HUES48 (cell line): Measurements from ENCODE around the gene IGFALS.

Experiments
- H3K27ac ChIP-seq: one replicate; pipeline ENCODE4 v1.7.0; 2013; ENCODE audit warnings: low read depth, low read length, inconsistent platforms
- H3K27me3 ChIP-seq: 2 replicates; pipeline ENCODE4 v1.6.1; 2013; ENCODE audit warnings: mild to moderate bottlenecking, low read length; ENCODE audit not compliant: control insufficient read depth, insufficient read depth
- H3K36me3 ChIP-seq: 2 replicates; pipeline ENCODE4 v1.6.1; 2013; ENCODE audit warnings: low read length; ENCODE audit not compliant: control insufficient read depth, insufficient read depth
- H3K4me1 ChIP-seq: 2 replicates; pipeline ENCODE4 v1.6.1; 2013; ENCODE audit warnings: mild to moderate bottlenecking, low read length; ENCODE audit not compliant: control insufficient read depth, insufficient read depth
- H3K4me3 ChIP-seq: 2 replicates; pipeline ENCODE4 v1.5.1; 2013; ENCODE audit warnings: mild to moderate bottlenecking, low read depth, low read length
- H3K9ac ChIP-seq: 2 replicates; pipeline ENCODE4 v1.6.1; 2013; ENCODE audit warnings: mild to moderate bottlenecking, low read depth, low read length, moderate library complexity
- H3K9me3 ChIP-seq: 2 replicates; pipeline ENCODE4 v1.6.1; 2013; ENCODE audit warnings: low read length; ENCODE audit not compliant: control insufficient read depth, insufficient read depth

The IGFALS gene

GRCh38 chr16:1788095-1788707 is 5.3 kb downstream of the IGFALS start:
- Histone ChIP-seq H3K9ac (no peak overlapping the region), H3K4me1 (no peaks in the 10 kb centered on the region), H3K9me3 (no peaks in the 10 kb centered on the region), H3K27me3 (no peaks in the 10 kb centered on the region), H3K36me3 (peaks cover 18% of the 10 kb centered on the region), H3K4me3 (no peak overlapping the region), H3K27ac (no peak overlapping the region)

- Histone ChIP-seq H3K4me1 (no peaks in the 10 kb centered on the region), H3K9me3 (no peaks in the 10 kb centered on the region), H3K36me3 (peaks cover 18% of the 10 kb centered on the region), H3K9ac (no peak overlapping the region), H3K27ac (no peak overlapping the region), H3K4me3 (no peak overlapping the region), H3K27me3 (no peaks in the 10 kb centered on the region)
These were observed 6.0 kb downstream of the IGFALS start for GRCh38 chr16:1787322-1788094.

- H3K27ac ChIP-seq: no peak overlapping the region
- H3K4me1 ChIP-seq: no peaks in the 10 kb centered on the region
- no peaks in the 10 kb centered on the region for H3K27me3 ChIP-seq
- no peak overlapping the region for H3K4me3 ChIP-seq
- H3K9me3 ChIP-seq: no peaks in the 10 kb centered on the region
- H3K9ac ChIP-seq: no peak overlapping the region
- peaks cover 18% of the 10 kb centered on the region for H3K36me3 ChIP-seq
These were observed 6.5 kb downstream of the IGFALS start for GRCh38 chr16:1787056-1787321.

- Histone ChIP-seq H3K9me3 (no peaks in the 10 kb centered on the region), H3K36me3 (peaks cover 18% of the 10 kb centered on the region), H3K27ac (no peak overlapping the region), H3K9ac (no peak overlapping the region), H3K27me3 (no peaks in the 10 kb centered on the region), H3K4me1 (peaks cover 2% of the 10 kb centered on the region; the same call in 1 of the 2 replicates), H3K4me3 (no peak overlapping the region)
These were observed 7.1 kb downstream of the IGFALS start for GRCh38 chr16:1786242-1787055.

GRCh38 chr16:1785846-1786170 is 7.7 kb downstream of the IGFALS start:
- H3K4me3 ChIP-seq: no peak overlapping the region
- no peaks in the 10 kb centered on the region for H3K9me3 ChIP-seq
- H3K9ac ChIP-seq: no peak overlapping the region
- H3K4me1 ChIP-seq: peaks cover 4% of the 10 kb centered on the region; the same call in 1 of the 2 replicates
- H3K27ac ChIP-seq: no peak overlapping the region
- H3K36me3 ChIP-seq: peaks cover 21% of the 10 kb centered on the region
- H3K27me3 ChIP-seq: no peaks in the 10 kb centered on the region

- H3K27ac ChIP-seq: no peak overlapping the region
- no peaks in the 10 kb centered on the region for H3K27me3 ChIP-seq
- no peak overlapping the region for H3K9ac ChIP-seq
- peaks cover 4% of the 10 kb centered on the region; the same call in 1 of the 2 replicates for H3K4me1 ChIP-seq
- peaks cover 25% of the 10 kb centered on the region for H3K36me3 ChIP-seq
- no peak overlapping the region for H3K4me3 ChIP-seq
- H3K9me3 ChIP-seq: no peaks in the 10 kb centered on the region
These were observed 8.3 kb downstream of the IGFALS start for GRCh38 chr16:1784977-1785845.

- Histone ChIP-seq H3K36me3 (peaks cover 17% of the 10 kb centered on the region), H3K9ac (peak within 1 kb of the TSS; percentile 65), H3K4me1 (peaks cover 4% of the 10 kb centered on the region; the same call in 1 of the 2 replicates), H3K27ac (peak within 1 kb of the TSS; percentile 77), H3K4me3 (peak within 1 kb of the TSS; percentile 79), H3K9me3 (no peaks in the 10 kb centered on the region), H3K27me3 (no peaks in the 10 kb centered on the region)
These were observed 10.9 kb downstream of the IGFALS start, which contains the start of the genes NUBP2 and SPSB3 for GRCh38 chr16:1782408-1783264. NUBP2 (plus strand) TSS chr16:1782960; CDS start chr16:1783021, 61 bp downstream. SPSB3 (minus strand) TSS chr16:1782571; CDS start chr16:1781483, 1,088 bp downstream.

GRCh38 chr16:1781758-1782407 is 11.6 kb downstream of the IGFALS start:
- H3K4me1 ChIP-seq: peaks cover 4% of the 10 kb centered on the region; the same call in 1 of the 2 replicates
- peak overlapping the region; percentile 79 for H3K4me3 ChIP-seq
- H3K9me3 ChIP-seq: no peaks in the 10 kb centered on the region
- H3K27ac ChIP-seq: peak overlapping the region; percentile 77
- H3K27me3 ChIP-seq: no peaks in the 10 kb centered on the region
- H3K9ac ChIP-seq: peak overlapping the region; percentile 65; the same call in 1 of the 2 replicates
- H3K36me3 ChIP-seq: peaks cover 20% of the 10 kb centered on the region

GRCh38 chr16:1781254-1781653 is 12.3 kb downstream of the IGFALS start:
- peak overlapping the region; percentile 65; the same call in 1 of the 2 replicates for H3K9ac ChIP-seq
- peaks cover 4% of the 10 kb centered on the region; the same call in 1 of the 2 replicates for H3K4me1 ChIP-seq
- peak overlapping the region; percentile 77 for H3K27ac ChIP-seq
- no peaks in the 10 kb centered on the region for H3K27me3 ChIP-seq
- peaks cover 24% of the 10 kb centered on the region; the same call in 1 of the 2 replicates for H3K36me3 ChIP-seq
- peak overlapping the region; percentile 79 for H3K4me3 ChIP-seq
- no peaks in the 10 kb centered on the region for H3K9me3 ChIP-seq
